Tibial nerve (tissue), 4 donors: ENCODE results near the gene ZDHHC18. TPM values are rescaled to one million over a fixed set of nuclear protein-coding genes. Genes with fewer than 3 reads are reported as not detected.

ENCODE experiments used
- DNase-seq, 2 donors: peaks; one replicate each; pipeline ENCODE4 v3.0.0-alpha.2; 2019; ENCODE audit warnings: low spot score in 2 of 2
- H3K27ac ChIP-seq, 4 donors: fragments of 200-600 bp; sonication (generic) in 3 of 4; one replicate each; pipeline ENCODE4 v1.5.1; 2017 to 2019; ENCODE audit warnings: mild to moderate bottlenecking in 1 of 4
- H3K27me3 ChIP-seq, 2 donors: fragments of 200-600 bp; sonication (generic) in 1 of 2; one replicate each; pipeline versions ENCODE4 v1.5.1 to v1.6.0; 2017 to 2019
- H3K36me3 ChIP-seq, 3 donors: fragments of 200-600 bp; sonication (generic); one replicate each; pipeline ENCODE4 v1.5.1; 2018 to 2019
- H3K4me1 ChIP-seq, 4 donors: fragments of 200-600 bp; sonication (generic) in 3 of 4; one replicate each; pipeline ENCODE4 v1.5.1; 2017 to 2019
- H3K4me3 ChIP-seq, 4 donors: fragments of 200-600 bp; sonication (generic) in 3 of 4; one replicate each; pipeline ENCODE4 v1.5.1; 2017 to 2019; ENCODE audit warnings: mild to moderate bottlenecking in 1 of 4, moderate library complexity in 1 of 4
- H3K9me3 ChIP-seq, 4 donors: fragments of 200-600 bp; sonication (generic) in 3 of 4; one replicate each; pipeline ENCODE4 v1.5.1; 2017 to 2019
- CTCF ChIP-seq, 5 experiments: fragments of 200-600 bp in 3 of 5; fragments of 450-650 bp in 2 of 5; sonication (generic) in 3 of 5; IDR thresholded peaks; one replicate each; pipeline ENCODE4 v1.5.1; 2016 to 2019; ENCODE audit warnings: antibody characterized with exemption in 5 of 5, mild to moderate bottlenecking in 3 of 5, moderate library complexity in 2 of 5
- EP300 ChIP-seq, 2 donors: sonication (generic); formaldehyde crosslinking; IDR thresholded peaks; one replicate each; pipeline ENCODE4 v1.6.1; 2017; ENCODE audit warnings: antibody characterized with exemption in 2 of 2, mild to moderate bottlenecking in 1 of 2
- POLR2A ChIP-seq, 2 donors: fragments of 450-650 bp; IDR thresholded peaks; one replicate each; pipeline ENCODE4 v1.6.1; 2017; ENCODE audit warnings: antibody characterized with exemption in 2 of 2, mild to moderate bottlenecking in 2 of 2, moderate library complexity in 2 of 2
- WGBS, 2 donors: methylation state at CpG; one replicate each; pipeline ENCODE4 v1.1.5; 2018; 5-methylcytosine and 5-hydroxymethylcytosine counted together
- total RNA-seq, 4 donors: library from RNA; depleted of rRNA; stranded (reverse); fragments of >200 nt; gene quantifications; one replicate each; pipeline ENCODE4 v1.1.0, GENCODE V29; 2016

The ZDHHC18 gene
- total RNA-seq, 4 donors from 2014 or later: 9.2 to 13.5 (median 10.0) TPM

GRCh38 chr1:26882696-26883463, 56.4 kb downstream of the ZDHHC18 start:
- WGBS, 2 donors: 88 to 90% methylated on average over 5 of the region's 5 CpGs
- no peaks in the 10 kb centered on the region for H3K27me3 ChIP-seq
- TF ChIP-seq POLR2A (IDR thresholded peaks at IDR 0.05) (no peak), EP300 (IDR thresholded peaks at IDR 0.05) (no peak), CTCF (IDR thresholded peaks at IDR 0.05) (no peak)
- H3K27ac ChIP-seq: no peak overlapping the region
- H3K9me3 ChIP-seq: no peaks in the 10 kb centered on the region
- no peak for DNase-seq
- H3K36me3 ChIP-seq: peaks cover 10 to 99% (median 36%) of the 10 kb centered on the region in 3 donors
- H3K4me1 ChIP-seq: peaks cover 0 to 3% (median 0%) of the 10 kb centered on the region in 4 donors
- H3K4me3 ChIP-seq: no peak overlapping the region

- no peak for DNase-seq
These were observed 60.6 kb downstream of the ZDHHC18 start for GRCh38 chr1:26887125-26887524.

GRCh38 chr1:26888231-26888630, 61.7 kb downstream of the ZDHHC18 start:
- 92 to 94% methylated on average over 1 of the region's 1 CpG for WGBS, 2 donors
- Histone ChIP-seq H3K27me3 (no peaks in the 10 kb centered on the region), H3K27ac (no peak overlapping the region), H3K4me1 (peaks cover 5 to 28% (median 17%) of the 10 kb centered on the region in 4 donors), H3K9me3 (no peaks in the 10 kb centered on the region), H3K4me3 (no peak overlapping the region), H3K36me3 (peaks cover 10 to 77% (median 39%) of the 10 kb centered on the region in 3 donors)
- no peak for DNase-seq
- TF ChIP-seq POLR2A (IDR thresholded peaks at IDR 0.05) (no peak), CTCF (IDR thresholded peaks at IDR 0.05) (no peak), EP300 (IDR thresholded peaks at IDR 0.05) (no peak)

More at GRCh38 chr1:26887125-26887524, 60.6 kb downstream of the ZDHHC18 start:
- H3K27ac ChIP-seq: no peak overlapping the region
- H3K27me3 ChIP-seq: no peaks in the 10 kb centered on the region
- H3K36me3 ChIP-seq: peaks cover 8 to 77% (median 32%) of the 10 kb centered on the region in 3 donors
- WGBS, 2 donors: 78 to 81% methylated on average over 1 of the region's 1 CpG
- H3K4me1 ChIP-seq: peaks cover 5 to 28% (median 17%) of the 10 kb centered on the region in 4 donors
- H3K9me3 ChIP-seq: no peaks in the 10 kb centered on the region
- H3K4me3 ChIP-seq: no peak overlapping the region
- no peak for TF ChIP-seq EP300 (IDR thresholded peaks at IDR 0.05)
- no peak for TF ChIP-seq POLR2A (IDR thresholded peaks at IDR 0.05)
- TF ChIP-seq CTCF (IDR thresholded peaks at IDR 0.05): no peak

GRCh38 chr1:26889551-26890466, 63.3 kb downstream of the ZDHHC18 start, which contains the start of gene GPN2:
Gene GPN2 (minus strand): TSS chr1:26890283. CDS start chr1:26890096, 187 bp downstream.
- Histone ChIP-seq H3K9me3 (no peaks in the 10 kb centered on the region), H3K4me3 (peak within 1 kb of the TSS; percentile 75 to 97 (median 81)), H3K36me3 (peaks cover 4 to 77% (median 32%) of the 10 kb centered on the region in 3 donors), H3K27me3 (no peaks in the 10 kb centered on the region), H3K4me1 (peaks cover 5 to 28% (median 17%) of the 10 kb centered on the region in 4 donors), H3K27ac (peak within 1 kb of the TSS; percentile 85 to 97 (median 92))
- peak; percentile 51 to 63 for DNase-seq
- WGBS, 2 donors: 3 to 4% methylated on average over 50 to 56 of the region's 89 CpGs
- TF ChIP-seq POLR2A (IDR thresholded peaks at IDR 0.05): peak in 1 of 2 donors; percentile 41
- peak; percentile 28 to 83 for TF ChIP-seq EP300 (IDR thresholded peaks at IDR 0.05)
- no peak for TF ChIP-seq CTCF (IDR thresholded peaks at IDR 0.05)
